SKM-1 (cell line): ENCODE results near the gene TRAF3IP1.
A peak's percentile ranks its signal among the peaks of the same experiment; 100 is the strongest.

Experiments
- DNase-seq: peaks from one replicate; lab custom pipeline; 2025; ENCODE audit not compliant: unreplicated experiment; lab: John Stamatoyannopoulos, UW

Gene TRAF3IP1

GRCh38 chr2:238378230-238379095, 58.1 kb downstream of the TRAF3IP1 start:
- DNase-seq: no peak

GRCh38 chr2:238379096-238379810, 58.9 kb downstream of the TRAF3IP1 start:
- peak; percentile 50 for DNase-seq

- no peak for DNase-seq
Measured at GRCh38 chr2:238380336-238380735, 60.0 kb downstream of the TRAF3IP1 start.

- DNase-seq: no peak
Measured at GRCh38 chr2:238380785-238381184, 60.5 kb downstream of the TRAF3IP1 start.

GRCh38 chr2:238381341-238382115, 61.2 kb downstream of the TRAF3IP1 start:
- peak; percentile 6 for DNase-seq

- peak; percentile 80 for DNase-seq
Measured at GRCh38 chr2:238382381-238382781, 62.1 kb downstream of the TRAF3IP1 start.

GRCh38 chr2:238383135-238383534, 62.8 kb downstream of the TRAF3IP1 start:
- DNase-seq: no peak

GRCh38 chr2:238383743-238384380, 63.5 kb downstream of the TRAF3IP1 start:
- DNase-seq: no peak

GRCh38 chr2:238387332-238387731, 67.0 kb downstream of the TRAF3IP1 start:
- DNase-seq: peak; percentile 32

GRCh38 chr2:238388794-238389193, 68.5 kb downstream of the TRAF3IP1 start:
- DNase-seq: no peak

GRCh38 chr2:238389988-238390589, 69.8 kb downstream of the TRAF3IP1 start:
- DNase-seq: no peak

- no peak for DNase-seq
Measured at GRCh38 chr2:238391042-238391689, 70.8 kb downstream of the TRAF3IP1 start.

GRCh38 chr2:238396663-238397062, 76.3 kb downstream of the TRAF3IP1 start:
- DNase-seq: no peak

GRCh38 chr2:238397356-238397755, 77.0 kb downstream of the TRAF3IP1 start:
- DNase-seq: no peak

- DNase-seq: no peak
Measured at GRCh38 chr2:238398577-238398976, 78.3 kb downstream of the TRAF3IP1 start.

- DNase-seq: no peak
Measured at GRCh38 chr2:238399094-238399493, 78.8 kb downstream of the TRAF3IP1 start.

GRCh38 chr2:238401551-238401950, 81.2 kb downstream of the TRAF3IP1 start:
- DNase-seq: no peak

GRCh38 chr2:238403632-238404405, 83.5 kb downstream of the TRAF3IP1 start:
- DNase-seq: no peak
